ENCODE results near the gene U2AF1L4. TPM values are rescaled to one million over a fixed set of nuclear protein-coding genes. Genes with fewer than 3 reads are reported as not detected.

U2AF1L4 gene
- total and polyA plus RNA-seq, 7 donors = 12.7 to 53.5 (median 18.2) TPM

DNA sequence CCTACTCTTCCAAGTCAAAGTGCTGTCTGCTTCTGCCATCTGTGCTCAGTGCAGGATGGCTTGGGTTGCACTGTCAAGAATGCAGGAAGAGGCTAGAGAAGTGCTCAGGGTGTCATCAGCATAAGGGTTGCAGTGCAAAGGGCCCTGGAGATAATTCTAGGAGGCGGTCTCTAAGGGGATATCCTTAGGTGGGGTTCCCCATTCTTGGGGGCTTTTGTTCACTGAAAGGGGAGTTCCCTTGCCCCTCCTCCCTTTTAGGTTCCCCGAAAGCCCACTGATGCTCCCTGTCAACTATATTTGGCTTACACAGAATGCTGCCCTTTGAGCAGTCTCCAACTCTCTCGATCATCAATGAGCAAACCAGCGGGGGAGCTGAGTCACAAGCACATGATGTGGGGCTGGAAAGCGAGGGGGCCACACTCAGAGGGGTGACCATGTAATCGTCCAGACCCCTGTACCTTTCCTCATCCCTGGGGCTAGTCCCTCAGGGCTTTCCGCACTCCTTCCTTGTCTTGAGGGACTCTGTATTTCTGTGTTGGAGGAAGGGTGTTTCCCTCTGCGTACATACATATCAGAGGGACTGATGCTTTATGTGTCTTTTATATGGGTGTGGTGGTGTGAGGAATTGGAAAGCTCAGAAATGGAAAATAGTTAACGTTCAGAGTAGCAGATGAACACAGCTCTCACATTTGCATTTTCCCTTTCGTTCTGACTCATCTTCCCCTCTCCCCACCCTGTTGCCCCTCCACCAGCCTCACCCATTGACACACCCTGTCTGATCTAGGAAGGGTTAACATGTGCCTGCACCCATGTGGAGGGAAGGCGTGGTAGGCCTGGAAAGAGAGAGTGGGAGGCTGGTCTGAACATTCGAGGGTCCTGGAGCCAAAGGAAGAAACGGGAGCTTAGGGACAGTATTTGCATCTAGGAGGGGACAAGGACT, 34.2 kb downstream of the U2AF1L4 start:
- no peak for DNase-seq
- Histone ChIP-seq H3K36me3 (no peaks in the 10 kb centered on the region), H3K27me3 (no peaks in the 10 kb centered on the region), H3K4me1 (peaks cover 0 to 9% (median 8%) of the 10 kb centered on the region in 4 donors), H3K27ac (no peak overlapping the region), H3K9me3 (no peaks in the 10 kb centered on the region), H3K4me3 (no peak overlapping the region)
- TF ChIP-seq, protein P1, sequence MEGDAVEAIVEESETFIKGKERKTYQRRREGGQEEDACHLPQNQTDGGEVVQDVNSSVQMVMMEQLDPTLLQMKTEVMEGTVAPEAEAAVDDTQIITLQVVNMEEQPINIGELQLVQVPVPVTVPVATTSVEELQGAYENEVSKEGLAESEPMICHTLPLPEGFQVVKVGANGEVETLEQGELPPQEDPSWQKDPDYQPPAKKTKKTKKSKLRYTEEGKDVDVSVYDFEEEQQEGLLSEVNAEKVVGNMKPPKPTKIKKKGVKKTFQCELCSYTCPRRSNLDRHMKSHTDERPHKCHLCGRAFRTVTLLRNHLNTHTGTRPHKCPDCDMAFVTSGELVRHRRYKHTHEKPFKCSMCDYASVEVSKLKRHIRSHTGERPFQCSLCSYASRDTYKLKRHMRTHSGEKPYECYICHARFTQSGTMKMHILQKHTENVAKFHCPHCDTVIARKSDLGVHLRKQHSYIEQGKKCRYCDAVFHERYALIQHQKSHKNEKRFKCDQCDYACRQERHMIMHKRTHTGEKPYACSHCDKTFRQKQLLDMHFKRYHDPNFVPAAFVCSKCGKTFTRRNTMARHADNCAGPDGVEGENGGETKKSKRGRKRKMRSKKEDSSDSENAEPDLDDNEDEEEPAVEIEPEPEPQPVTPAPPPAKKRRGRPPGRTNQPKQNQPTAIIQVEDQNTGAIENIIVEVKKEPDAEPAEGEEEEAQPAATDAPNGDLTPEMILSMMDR (IDR thresholded peaks at IDR 0.05) = no peak
- TF ChIP-seq EP300 (IDR thresholded peaks at IDR 0.05) (no peak), POLR2A (IDR thresholded peaks at IDR 0.05) (no peak), POLR2AphosphoS5 (IDR thresholded peaks at IDR 0.05) (no peak)
- 58 to 61% methylated on average over 13 of the region's 13 CpGs for WGBS, 2 donors
- intact Hi-C loops (cut with DNase I) = no loop called here

DNA sequence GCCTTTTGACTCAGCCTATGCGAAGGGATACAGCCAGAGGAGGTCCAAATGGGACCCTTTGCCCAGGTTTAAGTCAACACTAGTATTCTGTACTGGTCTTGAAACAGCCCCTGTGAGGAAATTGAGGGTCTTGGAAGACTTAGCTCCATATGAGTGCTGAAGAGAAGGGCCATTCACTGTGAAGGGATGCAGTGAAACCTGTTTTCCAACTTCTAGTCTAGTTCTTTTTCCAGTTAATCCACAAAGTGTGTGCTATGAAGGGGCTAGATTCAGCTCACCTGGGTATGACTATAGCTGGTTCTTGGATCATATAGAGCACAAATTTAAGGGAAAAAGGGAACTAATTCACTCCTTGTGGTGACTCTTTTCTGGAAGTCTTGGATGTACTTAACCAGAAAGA, 36.8 kb downstream of the U2AF1L4 start:
- Histone ChIP-seq H3K9me3 (no peaks in the 10 kb centered on the region), H3K4me3 (no peak overlapping the region), H3K36me3 (no peaks in the 10 kb centered on the region), H3K4me1 (no peaks in the 10 kb centered on the region), H3K27me3 (peaks cover 0 to 16% (median 0%) of the 10 kb centered on the region in 3 donors), H3K27ac (no peak overlapping the region)
- WGBS, 2 donors = 95 to 99% methylated on average over 1 of the region's 1 CpG
- DNase-seq = no peak
- TF ChIP-seq EP300 (IDR thresholded peaks at IDR 0.05) = no peak
- TF ChIP-seq, protein P1 (IDR thresholded peaks at IDR 0.05) = no peak
- no peak for TF ChIP-seq POLR2AphosphoS5 (IDR thresholded peaks at IDR 0.05)
- no peak for TF ChIP-seq POLR2A (IDR thresholded peaks at IDR 0.05)
- intact Hi-C loops (cut with DNase I) = no loop called here

DNA sequence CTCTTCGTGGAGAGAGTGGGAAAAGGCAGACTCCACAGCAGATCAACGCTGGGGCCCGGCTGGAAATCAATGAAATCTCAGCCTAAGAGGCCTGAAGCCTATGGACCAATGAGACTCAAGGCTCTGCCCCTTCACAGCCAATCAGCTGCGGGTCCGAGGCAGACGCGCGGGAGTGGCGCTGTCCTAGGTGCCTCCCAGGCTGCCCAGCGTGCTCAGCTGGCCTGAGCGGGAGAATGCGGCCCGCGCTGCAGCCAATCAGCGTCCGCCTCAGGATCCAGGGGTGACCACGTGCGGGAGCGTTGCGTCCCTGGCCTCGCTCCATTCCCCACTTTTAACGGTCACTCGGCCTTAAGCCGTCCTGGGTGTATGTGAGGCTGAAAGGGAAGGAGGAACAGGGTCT, 41.0 kb downstream of the U2AF1L4 start, which contains the start of gene ZBTB32:
TSS of gene ZBTB32 (plus strand) at position 341 of the 400 bp plus-strand sequence. CDS start 10,069 bp downstream, outside the sequence.
- Histone ChIP-seq H3K4me1 (peaks cover 0 to 12% (median 12%) of the 10 kb centered on the region in 4 donors), H3K4me3 (no peak within 1 kb of the TSS), H3K36me3 (no peaks in the 10 kb centered on the region), H3K9me3 (no peaks in the 10 kb centered on the region), H3K27me3 (peaks cover 0 to 20% (median 0%) of the 10 kb centered on the region in 3 donors), H3K27ac (no peak within 1 kb of the TSS)
- intact Hi-C loops (cut with DNase I) = loop anchor here (5.0 kb wide), 1 partner anchor 62 kb away; the partner anchor contains the start of gene ETV2
- TF ChIP-seq EP300 (IDR thresholded peaks at IDR 0.05) (no peak), POLR2A (IDR thresholded peaks at IDR 0.05) (no peak), POLR2AphosphoS5 (IDR thresholded peaks at IDR 0.05) (no peak)
- TF ChIP-seq, protein P1 (IDR thresholded peaks at IDR 0.05) = no peak
- 34 to 37% methylated on average over 24 of the region's 24 CpGs for WGBS, 2 donors
- DNase-seq = no peak

DNA sequence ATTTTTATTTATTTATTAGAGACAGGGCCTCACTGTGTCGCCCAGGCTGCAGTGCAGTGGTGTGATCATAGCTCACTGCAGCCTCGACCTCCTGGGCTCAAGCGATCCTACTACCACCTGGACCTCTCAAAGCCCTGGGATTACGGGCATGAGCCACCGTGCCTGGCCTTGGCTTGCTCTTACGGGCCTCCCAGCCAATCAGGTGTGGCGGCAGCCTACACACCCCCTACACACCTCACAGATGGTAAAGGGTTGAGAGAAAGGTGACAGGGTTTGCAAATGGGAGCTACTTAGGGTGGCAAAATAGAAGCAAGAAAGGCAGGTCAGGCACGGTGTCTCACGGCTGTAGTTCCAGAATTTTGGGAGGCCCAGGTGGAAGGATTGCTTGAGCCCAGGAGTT, 41.9 kb downstream of the U2AF1L4 start:
- DNase-seq = no peak
- peaks cover 0 to 12% (median 12%) of the 10 kb centered on the region in 4 donors for H3K4me1 ChIP-seq
- H3K27me3 ChIP-seq = peaks cover 0 to 20% (median 0%) of the 10 kb centered on the region in 3 donors
- H3K4me3 ChIP-seq = peak overlapping the region in 1 of 4 donors; percentile 55
- intact Hi-C loops (cut with DNase I) = loop anchor here (2.0 to 5.0 kb wide), 2 partner anchors 13 to 61 kb away; partner anchors contain the start of gene ETV2
- TF ChIP-seq EP300 (IDR thresholded peaks at IDR 0.05) = no peak
- TF ChIP-seq, protein P1 (IDR thresholded peaks at IDR 0.05) = no peak
- H3K27ac ChIP-seq = no peak overlapping the region
- WGBS, 2 donors = 33 to 51% methylated on average over 9 of the region's 9 CpGs
- no peaks in the 10 kb centered on the region for H3K36me3 ChIP-seq
- H3K9me3 ChIP-seq = no peaks in the 10 kb centered on the region

All from sigmoid colon (tissue), 7 donors.